GM21619 (cell line): Measurements from ENCODE around the gene KRT86.
A peak's percentile ranks its signal among the peaks of the same experiment; 100 is the strongest.
"Not testable (repeated sequence)": the region's sequence is repeated elsewhere in the genome, so short reads cannot be mapped to it uniquely, and the experiment has no call there.

ENCODE experiments used
- ATAC-seq: cut with Tn5 transposase; IDR thresholded peaks from one replicate; pipeline ENCODE4 v1.9.1; 2021; ENCODE audit not compliant: unreplicated experiment

KRT86 gene

GRCh38 chr12:52238916-52239646 lies 35.4 kb upstream of the KRT86 start:
- no peak for ATAC-seq

- no peak for ATAC-seq
These were observed 34.7 kb upstream of the KRT86 start for GRCh38 chr12:52239767-52240166.

- not testable (repeated sequence) for ATAC-seq
These were observed 34.2 kb upstream of the KRT86 start for GRCh38 chr12:52240247-52240646.

DNA sequence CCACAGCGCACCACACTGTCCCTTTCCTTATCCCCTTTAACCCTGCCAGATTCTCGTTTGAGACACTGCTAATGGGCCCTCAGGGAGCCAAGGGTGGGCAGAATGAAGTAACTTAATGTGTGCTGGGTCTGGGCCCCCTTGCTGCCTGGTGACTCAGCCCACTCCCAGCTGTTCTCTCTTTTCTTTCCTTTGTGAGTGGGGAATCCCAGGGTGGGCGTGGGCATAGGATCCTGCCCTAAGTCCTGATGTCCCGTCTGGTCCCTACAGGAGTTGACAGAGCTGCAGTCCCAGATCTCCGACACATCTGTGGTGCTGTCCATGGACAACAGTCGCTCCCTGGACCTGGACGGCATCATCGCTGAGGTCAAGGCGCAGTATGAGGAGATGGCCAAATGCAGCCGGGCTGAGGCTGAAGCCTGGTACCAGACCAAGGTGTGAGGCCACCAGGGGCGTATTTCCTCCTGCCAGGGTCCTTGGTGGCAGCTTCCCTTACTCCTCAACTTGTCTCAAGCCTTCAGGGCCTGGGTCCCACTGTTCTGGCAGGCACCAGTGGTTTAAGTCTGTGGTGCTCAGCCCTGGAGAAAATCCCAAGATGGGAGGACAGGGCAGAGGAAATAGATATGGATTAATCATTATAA lies 33.1 kb upstream of the KRT86 start:
- ATAC-seq, result no peak

GRCh38 chr12:52242442-52243258 lies 31.8 kb upstream of the KRT86 start:
- ATAC-seq, result no peak

DNA sequence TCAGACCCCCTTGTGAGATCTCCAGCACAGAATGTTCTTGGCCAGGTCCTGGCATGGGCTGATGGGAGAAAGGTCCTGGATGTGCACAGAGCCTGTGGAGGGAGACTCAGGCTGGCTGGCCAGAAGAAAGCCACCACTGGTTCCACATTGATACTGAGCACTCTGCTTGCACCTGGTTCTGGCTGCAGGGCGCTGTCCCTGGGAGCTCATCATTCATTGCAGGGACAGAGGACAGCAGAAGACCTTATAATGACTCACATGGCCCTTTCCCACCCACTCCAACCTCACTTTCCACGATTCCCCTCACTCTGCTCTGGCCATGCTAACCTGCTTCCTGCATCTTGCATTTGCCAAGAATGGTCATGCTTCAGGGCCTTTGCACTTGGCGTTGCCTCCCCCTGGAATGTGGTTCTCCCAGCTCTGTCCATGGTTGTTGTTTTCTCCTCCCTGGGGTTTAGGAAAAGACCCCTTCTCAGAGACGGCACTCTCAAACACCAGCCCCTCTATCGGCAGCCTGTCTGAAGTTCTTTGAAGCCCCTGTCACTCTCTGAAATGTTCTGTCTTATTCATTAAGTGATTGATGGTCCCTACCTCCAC lies 31.1 kb upstream of the KRT86 start:
- ATAC-seq, result no peak

DNA sequence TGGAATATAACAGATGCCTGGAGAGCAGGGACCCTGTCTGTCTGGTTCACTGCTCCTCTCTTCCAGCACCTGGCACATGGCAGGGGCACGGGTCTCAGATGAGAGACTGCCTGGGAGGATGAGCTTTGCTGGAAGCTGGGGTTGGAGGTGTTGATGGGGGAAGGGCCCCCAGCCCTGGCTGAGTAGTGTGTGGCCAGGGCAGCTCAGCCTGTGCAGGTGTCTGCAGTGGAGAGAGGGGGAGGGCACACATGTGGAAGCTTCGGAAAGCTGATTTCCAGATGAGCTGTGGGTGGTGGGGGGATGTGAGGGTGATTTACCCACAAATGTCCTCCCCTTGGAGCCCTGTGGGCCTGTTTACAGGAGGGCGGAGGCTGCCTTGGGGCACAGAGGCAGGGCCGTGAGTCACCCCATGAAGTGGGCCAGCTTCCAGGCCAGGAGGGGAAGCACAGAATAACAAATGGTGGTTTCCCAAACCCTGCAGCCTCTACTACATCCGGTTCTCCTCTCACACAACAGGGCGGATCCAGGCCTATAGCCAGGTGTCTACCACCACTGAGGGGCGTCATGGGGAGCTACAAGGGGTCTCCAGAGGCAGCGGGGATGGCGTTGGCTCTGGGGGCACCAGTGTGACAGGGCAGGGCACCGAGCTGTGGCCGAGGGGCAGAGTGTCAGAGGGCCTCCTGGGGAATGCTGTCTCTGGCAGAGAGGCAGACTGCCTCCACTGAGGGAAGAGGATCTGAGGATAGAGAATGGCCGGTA lies 30.4 kb upstream of the KRT86 start:
- ATAC-seq, result peak; percentile 93

GRCh38 chr12:52244615-52244994 lies 29.8 kb upstream of the KRT86 start:
- no peak for ATAC-seq

DNA sequence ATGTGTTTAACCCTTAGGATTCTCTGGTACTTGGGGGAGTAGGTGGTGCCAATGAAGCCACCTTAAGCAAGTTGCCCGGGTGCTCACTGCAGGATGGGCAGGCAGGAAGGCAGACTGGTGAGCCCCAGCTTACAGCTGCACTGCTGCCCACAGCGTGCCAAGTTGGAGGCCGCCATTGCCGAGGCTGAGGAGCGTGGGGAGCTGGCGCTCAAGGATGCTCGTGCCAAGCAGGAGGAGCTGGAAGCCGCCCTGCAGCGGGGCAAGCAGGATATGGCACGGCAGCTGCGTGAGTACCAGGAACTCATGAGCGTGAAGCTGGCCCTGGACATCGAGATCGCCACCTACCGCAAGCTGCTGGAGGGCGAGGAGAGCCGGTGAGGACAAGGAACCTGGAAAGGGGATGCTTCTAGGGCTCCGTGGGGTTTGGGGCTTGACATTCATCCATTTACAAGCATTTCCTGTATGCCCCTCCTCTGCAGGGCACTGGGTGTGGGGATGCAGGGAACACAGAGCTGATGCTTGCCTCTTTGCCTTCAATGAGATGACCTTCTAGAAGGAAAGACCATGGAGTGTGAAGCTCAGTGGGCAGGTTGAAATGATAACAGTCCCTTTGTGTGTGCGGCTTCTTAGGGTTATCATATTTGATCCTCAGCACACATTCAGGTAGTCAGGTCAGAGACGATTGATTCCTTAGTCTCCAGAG lies 29.0 kb upstream of the KRT86 start:
- no peak for ATAC-seq

- no peak for ATAC-seq
These were observed 28.4 kb upstream of the KRT86 start for GRCh38 chr12:52245962-52246569.

DNA sequence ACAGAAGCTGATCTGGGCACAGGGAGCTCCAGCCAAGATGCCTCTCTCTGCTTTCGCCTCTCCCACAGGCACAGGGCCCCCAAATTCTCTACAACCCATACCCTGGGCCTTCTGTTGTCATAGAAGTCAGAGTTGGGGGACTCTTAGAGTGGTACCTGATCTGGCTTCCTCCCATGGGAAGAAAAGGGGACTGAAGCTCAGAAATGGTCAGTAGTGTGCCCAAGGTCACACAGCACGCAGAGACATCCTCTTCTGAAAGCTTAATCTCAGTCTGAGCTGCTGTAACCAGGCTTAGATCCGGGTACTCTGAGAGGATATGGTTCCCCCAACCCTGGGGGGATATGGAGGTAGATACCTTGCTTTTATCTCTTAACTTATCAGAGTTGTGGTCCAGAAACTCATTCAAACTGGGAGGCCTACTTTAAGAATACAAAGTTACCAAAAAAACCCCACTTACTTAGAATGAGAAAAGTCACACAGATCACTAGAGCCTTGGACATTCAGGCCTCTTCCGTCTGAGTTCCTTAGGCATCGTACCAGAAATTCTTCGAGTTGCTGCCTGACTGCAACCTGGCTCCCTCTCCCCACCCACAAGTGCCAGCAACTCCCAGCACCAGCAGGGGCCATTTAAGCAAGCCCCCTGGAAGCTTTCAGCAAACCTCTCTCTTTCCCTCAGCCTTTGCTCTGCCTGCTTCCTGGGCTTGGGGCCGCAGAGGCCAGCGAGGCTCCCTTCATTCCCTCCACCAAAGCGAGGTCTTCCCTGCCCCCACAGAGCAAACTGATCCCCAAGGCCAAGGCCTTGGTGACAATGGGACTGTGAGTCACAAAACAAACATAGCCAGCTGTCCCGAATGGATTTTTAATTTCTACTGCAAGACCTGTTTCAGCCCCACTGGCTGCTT lies 27.5 kb upstream of the KRT86 start:
- ATAC-seq, result no peak

DNA sequence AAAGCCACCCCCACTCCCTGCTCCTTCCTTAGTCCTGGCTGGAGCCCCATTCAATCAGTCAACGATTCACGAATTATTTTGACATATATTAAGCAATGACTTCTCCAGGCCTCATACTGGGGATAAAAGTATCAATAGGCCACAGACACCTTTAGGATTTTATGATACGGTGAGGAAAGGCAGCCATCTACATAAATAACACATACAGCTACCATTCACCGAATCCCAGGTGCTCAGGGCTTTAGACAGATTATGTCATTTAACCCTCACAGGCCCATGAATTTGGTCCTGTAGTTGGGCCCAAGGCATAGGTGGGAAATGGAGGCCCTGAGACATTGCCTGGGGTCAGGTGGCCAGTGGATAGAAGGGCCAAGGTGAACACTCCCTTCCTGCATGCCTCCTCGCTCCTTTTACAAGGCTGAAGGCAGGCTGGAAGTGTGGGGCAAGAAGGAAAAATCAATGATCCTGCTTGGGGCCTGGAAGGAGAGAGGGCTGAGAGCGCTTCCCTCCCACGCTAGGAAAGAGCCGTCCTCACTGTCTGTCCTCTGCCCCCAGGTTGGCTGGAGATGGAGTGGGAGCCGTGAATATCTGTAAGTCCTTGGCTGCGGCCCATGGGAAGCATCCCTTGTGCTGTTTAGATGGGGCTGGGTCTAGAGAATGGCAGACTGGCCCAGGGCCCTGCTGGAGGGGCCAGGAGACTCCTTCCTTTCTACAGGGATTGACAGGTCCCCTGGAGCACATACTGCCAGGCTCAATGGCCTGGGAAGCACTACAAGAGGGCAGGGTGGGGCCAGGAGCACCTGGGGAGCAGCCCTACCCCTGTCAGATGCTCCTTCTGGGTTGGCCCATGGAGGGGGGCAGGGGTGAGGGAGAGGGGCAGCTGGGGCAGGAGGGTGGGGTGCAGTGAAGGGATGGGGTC lies 26.6 kb upstream of the KRT86 start:
- ATAC-seq, result no peak

DNA sequence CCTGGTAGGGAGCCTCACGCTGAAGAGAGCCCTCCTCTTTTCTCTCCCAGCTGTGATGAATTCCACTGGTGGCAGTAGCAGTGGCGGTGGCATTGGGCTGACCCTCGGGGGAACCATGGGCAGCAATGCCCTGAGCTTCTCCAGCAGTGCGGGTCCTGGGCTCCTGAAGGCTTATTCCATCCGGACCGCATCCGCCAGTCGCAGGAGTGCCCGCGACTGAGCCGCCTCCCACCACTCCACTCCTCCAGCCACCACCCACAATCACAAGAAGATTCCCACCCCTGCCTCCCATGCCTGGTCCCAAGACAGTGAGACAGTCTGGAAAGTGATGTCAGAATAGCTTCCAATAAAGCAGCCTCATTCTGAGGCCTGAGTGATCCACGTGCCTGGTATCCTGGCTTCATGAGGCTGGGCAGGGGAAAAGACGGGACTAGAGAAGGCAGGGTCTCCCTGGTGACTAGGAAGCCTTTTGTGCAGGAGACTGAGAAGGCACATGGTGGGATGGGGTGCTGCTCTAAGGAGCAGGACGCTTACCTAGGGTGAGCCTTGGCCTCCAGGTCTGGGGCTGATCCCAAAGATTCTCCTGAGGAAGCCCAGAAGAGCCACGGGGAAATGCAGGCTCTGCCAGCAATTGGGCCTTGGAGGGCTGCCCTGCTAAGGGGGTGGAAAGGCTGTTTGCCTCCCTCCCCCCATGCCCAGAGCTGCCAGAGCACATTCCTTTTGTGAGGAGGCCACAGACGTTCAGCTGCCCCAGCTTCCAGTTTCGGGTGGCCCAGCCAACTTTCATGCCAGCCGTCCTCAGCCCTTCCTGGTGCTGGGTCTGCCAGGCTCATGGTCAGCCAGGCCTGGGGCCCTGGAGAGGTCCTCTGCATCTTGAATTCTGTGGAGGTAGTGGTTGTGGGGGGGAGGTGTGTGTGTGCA lies 25.6 kb upstream of the KRT86 start:
- no peak for ATAC-seq

DNA sequence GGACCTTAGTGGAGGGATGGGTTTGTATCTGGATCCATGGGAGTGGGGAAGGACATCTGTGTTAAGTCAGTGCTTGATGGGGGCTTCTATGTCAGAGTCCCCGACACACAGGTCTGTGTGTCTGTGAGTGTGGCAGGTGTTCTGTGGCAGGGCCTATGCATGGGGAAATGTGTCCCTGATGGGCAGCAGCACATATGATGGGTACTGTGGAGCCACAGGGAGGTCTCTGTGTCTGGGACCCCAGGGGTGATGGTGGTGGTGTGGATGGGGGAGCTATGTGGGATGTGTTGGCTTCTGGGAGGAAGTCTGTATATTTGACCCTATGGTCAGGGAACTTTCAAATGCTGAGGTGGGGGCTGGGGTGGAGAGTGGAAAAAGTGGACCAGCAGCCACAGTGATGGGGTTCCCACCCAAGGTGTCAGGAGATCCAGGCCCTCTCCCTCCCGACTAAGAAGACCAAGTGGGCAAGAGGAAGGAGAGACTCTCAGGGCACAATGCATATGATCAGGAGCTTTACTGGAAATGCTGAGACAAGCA lies 24.9 kb upstream of the KRT86 start:
- no peak for ATAC-seq

DNA sequence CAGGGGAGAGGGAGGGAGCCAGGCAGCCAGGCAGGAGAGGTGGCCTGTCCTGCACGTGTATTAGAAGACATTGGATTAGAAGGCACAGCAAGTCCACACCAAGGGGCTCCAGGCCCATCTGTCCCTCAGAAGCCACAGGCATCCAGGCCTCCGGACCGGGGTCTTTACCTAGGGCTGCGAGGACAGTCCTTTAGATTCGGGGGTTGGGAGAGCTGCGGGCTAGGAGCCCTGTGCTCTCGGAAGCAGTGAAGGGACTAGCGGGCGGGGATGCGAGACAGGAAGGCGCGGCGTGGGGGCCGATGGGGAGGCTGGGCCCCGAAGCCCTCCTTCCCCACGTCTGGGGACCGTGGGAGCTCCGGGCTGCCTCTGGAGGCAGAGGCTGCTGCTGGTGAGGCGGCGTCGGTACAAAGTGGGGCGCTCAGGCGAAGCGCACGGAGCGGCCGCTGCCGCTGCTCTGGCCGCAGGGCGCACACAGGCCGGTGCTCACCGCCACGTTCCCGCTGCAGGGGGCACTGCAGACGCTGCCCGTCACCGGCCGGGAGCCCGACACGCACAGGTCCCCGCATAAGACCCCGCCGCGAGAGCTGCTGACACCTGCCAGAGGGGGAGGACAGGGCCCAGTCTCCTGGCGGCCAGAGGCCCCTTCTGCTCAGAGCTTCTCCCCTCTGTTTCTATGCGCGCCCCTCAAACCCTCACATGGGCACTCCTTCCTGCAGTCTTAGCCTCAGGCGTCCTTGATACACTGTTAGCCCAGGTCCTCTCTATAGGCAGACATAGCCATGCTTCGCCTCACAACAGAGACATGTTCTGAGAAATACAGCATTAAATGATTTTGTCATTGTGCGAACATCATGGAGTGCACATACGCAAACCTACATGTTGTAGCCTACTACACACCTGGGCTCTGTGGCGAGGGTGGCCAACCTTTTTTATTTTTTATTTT lies 24.1 kb upstream of the KRT86 start:
- no peak for ATAC-seq
